Measurements from ENCODE around the gene MGAT5B.

The MGAT5B gene

DNA sequence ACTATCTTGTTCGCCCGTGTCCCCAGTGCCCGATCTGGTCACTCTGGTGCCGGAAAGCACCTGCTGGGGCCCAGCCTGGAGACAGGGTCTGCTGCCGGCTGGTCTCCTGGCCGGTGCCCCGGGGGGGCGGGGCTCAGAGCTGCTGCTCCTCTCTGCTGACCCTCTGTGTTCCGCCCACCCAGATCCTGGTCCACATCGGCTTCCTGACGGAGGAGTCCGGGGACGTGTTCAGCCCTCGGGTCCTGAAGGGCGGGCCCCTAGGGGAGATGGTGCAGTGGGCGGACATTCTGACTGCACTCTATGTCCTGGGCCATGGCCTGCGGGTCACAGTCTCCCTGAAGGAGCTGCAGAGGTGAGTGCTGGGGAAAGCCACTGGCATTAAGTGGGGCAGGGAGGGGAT lies 37.6 kb downstream of the MGAT5B start:
- DNase-seq (no peak), ATAC-seq (no peak)

DNA sequence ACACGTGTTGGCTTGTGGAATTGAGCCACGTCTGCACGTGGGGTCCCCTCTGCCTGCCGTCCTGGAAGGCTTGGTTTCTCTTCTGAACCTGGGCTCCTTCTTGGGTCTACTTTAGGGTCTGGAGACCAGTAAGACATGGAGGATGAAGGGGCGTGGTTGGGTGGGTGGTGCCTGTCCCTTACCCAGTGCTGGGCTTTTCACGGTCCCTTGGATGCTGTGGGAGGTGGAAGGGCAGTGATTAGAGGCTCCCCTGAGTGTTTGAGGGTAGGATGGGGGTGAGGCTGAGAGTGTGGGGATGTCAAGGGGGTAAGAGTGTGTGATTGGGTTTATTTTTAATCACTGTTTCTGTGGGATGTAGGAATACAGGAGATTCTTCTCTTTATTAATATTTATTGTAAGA lies 38.3 kb downstream of the MGAT5B start:
- DNase-seq (no peak), ATAC-seq (no peak)

DNA sequence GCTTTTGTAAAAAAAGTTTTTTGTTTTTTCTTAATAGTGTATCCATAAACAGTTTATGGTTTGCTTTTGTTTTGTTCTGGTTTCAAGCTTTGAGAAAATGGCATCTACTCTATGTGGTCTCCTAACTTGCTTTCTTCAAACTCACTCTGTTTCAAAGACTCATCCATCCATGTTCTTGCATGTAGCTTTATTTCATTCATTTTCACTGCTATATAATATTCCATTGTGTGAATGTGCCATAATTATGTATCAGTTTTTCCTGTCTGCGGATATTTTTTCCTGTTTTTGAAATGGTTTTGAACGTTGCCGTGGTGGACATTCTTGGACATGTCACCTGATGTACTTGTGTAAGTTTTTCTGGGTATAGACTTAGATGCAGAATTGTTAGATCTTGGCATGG lies 39.1 kb downstream of the MGAT5B start:
- ATAC-seq: no peak
- no peak for DNase-seq

DNA sequence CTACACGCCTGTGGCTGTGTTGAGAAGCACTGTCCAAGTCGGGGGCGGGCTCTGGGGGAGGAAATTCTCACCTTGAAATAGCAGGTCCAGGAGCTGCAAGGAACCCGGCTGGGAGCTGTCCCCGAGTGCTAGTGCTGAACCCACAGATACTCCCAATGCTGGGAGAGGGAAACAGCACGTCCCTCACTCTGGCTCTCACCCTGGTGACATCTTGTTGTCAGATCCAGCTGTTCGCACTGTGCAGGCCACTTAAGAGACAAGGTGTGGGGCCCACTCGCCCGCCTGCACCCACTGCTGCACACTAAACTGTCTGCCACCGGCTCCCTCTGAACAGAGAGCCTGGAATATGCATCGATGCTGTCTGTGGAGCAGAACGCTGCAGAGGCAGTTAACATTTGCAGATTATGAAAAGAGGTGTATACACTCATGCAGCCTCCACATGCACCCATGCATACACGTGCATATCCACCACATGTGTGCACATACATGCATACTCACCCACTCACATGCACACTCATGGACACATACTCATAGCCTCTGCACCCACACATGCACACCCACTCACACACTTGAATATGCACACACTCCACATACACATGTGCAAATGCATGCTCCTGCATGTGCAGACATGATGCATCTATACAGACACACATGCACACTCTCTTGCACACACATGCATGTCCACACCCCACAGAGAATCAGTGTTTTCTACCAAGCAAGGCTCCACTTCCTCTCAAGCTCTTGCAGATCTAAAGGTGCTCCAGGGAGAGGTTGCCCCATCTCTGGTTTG lies 42.0 kb downstream of the MGAT5B start:
- ATAC-seq (no peak), DNase-seq (peak; percentile 44)

DNA sequence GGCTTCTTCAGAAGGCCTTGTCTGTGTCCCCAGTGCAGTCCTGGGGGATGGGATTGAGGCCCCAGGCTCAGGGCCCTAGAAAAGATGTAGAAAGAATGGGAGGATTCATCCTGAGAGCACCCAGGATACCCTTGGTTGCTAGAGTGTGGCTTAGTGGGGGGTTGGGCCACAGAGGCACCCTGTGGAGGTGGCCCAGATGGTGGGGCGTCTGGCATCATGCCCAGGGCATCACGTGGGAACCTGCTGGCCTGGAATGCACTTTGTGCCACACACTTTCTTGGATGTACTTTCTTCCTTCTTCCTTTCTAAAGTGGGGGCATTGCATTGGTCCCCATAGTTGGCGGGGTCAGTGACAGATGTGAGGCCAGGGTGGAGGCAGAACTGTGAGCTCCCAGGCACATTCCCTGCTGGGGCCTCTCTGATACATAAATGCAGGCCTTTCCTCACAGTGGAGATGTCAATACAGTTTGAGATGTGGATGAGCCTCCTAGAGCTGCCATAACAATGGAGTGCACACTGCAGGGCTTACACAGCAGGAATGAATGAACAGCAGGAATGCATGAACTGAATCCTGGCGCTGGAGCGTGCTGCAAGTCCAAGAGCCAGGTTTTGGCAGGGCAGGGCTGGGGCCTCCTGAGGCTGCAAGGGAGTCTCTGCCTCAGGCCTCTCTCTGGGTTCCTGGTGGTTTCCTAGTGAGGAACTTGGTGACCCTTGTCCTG lies 43.3 kb downstream of the MGAT5B start:
- ATAC-seq (no peak), DNase-seq (no peak)

DNA sequence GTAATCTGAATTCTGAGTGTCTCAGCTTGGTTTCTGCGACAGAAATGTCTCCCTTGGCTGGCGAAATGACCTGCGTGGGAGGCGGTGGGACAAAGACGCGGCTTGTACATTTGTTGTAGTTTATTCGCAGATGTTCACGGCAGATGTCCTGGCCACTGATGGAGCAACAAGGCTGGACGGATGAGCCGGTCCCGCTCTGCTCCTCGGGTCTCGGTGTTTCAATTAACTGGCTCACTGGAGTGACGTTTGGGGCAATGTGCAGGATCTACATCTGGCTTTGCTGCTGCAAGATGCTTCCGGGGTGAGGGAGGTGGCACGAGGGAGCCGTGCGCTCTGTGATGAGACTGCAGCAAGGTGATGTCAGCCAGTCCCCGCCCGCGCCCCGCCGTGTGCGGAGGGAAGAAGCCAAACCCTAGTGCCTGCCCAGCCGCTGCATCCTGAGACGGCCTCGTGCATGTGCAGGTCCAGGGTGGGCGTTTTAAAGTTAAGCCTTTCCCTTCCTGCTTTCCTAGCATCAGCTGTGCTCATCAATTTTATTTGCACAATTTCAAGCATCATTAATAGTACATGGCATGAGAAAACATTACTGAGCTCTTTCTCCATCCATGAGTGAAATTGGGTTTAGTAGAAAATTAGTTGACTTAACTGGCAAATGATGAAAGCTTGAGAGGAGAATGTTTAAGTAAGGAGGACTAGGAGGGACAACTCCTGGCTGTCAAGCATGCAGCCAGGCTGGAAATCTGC lies 44.4 kb downstream of the MGAT5B start:
- no peak for ATAC-seq
- no peak for DNase-seq

DNA sequence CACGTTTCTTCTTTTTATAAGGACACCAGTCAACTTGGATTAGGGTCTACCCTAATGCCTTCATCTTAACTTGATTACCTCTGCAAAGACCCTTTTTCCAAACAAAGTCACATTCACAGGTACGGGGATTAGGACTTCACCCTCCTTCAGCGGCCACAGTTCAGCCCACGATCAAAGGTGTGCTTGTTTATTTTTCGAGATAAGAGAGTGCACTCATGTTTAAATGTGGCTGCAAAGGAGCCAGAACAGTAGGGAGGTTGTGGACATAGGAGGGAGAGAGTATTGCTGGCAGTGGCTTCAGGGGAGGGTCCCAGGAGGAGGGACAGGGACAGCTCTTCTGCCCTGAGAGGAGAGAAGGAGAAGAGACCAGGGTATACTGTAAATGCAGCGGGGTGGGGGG lies 46.7 kb downstream of the MGAT5B start:
- ATAC-seq: no peak
- DNase-seq: no peak

DNA sequence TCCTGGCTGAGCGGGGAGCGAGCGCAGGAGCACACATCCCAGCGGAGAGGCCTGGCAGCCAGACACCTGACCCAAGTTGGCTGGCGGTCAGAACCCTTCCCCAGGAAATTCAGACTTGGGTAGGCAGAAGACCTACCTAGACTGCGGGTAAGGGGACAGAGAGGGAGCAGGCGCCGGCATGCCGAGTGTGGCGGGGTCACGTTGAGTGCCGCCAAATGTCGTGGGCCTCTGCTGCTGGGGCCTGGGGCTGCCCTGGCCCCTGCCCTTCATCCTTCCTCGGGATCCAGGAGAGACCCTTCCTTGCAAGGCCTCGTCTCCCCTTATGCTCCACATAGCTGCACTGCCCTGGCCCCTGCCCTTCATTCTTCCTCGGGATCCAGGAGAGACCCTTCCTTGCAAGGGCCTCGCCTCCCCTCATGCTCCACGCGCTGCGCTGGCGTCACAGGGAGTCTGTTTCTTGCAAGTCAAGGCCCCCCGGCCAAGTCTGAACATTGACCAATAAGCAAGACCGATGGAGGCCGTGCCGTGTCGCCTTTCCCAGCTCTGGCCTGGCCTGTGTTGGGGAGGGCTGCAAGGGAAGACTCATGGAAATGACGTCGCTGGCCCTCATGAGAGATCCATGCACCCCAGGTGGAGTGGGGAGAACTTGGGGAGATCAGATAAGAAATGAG lies 47.8 kb downstream of the MGAT5B start:
- ATAC-seq (no peak), DNase-seq (no peak)

DNA sequence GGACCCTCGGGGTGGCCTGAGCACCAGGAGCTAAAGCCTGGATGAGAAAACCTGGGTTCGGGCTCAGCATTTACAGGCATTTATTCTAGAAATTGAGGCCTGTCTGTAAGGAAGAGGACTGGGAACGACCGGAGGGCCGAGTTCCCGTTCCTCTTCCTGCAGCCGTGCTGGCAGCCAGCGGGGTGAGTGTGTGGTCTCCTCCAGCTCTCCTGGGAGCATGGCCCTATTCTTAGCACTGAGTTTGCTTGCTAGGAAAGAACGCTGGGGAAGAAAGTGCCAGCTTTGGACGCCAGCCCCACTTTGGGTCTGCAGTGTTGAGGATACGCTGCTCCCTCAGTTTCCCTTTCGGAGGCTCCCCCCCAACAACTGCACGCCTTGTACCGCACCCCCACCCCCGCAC lies 49.6 kb downstream of the MGAT5B start:
- ATAC-seq (no peak), DNase-seq (no peak)

DNA sequence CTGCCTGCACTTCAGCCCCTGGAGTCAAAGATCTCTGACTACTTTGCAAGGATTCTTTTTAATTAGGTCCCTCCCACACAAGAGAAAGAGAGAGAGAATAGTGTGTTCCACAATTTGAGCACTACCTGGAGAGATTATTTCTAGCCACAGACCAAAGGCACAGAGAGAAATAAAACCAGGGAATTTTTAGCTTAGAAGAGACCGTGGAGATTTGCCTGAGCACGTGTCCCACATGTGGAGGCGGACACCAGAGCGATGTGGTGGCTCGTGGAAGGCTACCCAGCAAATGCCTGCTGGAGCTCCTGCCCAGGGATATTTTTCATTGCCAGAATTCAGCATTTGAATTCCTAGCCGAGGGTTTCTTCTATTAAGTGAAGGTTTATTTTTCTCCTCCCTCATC lies 50.6 kb downstream of the MGAT5B start:
- no peak for ATAC-seq
- DNase-seq: no peak

DNA sequence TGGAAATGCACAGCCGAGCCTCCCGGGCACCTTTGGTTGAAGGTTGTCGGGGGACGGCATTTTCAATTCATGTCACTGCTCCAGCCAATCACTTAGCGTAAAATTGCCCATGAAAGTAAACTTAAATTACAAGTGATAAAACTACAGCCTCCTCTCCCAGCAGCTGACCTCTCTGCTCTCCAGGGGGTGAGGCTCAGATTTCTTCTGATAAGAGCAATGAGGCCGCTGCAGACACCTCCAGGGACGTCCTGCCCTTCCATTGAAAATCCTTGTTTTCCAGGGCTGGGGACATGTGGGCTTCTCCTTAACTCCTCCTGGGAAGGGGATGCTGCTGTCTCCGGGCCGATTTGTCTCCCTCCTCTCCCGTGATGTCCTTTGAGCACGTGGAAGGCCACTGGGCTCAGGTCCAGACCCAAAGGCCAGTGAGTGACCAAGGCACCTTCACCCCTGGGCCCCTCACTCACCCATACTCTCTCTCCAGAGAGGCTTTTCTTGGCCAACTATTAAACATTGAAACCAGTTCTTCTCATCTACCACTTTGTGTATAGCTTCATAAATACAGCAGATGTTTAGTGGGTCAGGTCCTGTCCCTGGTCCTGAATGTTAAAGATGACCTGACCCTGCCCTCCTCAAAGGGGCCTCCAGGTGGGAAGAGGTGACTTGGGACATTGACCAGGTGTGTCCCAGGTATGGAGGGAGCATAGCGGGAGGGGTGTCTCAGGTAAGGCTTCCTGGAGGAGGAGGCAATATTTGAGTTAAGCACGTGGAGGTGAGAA lies 52.3 kb downstream of the MGAT5B start:
- DNase-seq (no peak), ATAC-seq (no peak)

DNA sequence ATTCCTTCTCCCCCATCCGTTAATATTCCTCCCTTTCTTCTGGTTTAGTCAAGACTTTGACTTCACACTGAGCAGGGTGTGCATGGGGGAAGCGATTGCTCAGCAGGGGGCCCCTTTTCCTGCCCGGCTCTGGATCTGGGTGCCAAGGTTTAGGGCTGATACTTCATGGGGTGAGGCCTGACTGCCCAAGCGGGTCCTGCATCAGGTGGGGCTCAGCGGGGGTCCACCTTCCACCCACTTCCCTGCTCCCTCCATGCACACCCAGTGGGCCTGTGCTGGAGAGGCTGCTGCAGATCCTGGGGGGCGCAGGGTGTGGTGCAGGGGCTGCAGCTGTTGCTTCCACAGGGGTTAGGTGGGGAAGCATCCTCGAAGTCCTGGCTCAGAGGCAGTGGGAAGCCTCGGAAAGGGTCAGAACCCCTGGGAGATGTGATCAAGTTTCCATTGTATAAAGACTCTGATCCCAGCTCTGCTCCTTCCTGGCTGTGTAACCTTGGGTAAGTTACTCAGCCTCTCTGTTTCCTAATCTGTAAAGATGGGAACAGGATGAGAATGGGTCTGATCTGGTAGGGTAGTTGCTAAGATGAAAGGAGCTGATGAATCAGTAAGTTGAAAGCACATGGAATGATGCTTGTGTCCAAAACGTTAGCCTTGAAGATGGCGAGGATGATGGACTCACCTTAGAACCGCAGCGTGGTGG lies 53.3 kb downstream of the MGAT5B start:
- DNase-seq (no peak), ATAC-seq (no peak)

DNA sequence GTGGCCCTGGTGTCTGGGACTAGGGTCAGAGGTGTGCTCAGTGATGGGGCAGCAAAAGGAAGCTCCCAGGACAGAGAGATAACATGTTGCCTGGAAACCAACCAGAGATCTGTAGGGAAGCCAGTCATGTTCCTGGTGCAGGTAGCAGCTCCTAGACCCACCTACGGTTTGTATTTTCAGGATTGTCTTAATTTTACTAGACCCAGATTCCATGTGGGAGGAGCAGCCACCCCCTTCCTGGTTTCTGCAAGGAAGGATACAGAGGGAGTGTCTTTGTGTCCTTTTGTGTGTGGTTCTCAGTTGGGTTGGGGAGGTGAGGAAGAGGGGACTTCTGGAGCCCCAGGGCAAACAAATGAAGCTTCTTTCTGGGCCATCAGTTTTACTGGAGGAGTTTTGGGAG lies 53.9 kb downstream of the MGAT5B start:
- ATAC-seq: no peak
- no peak for DNase-seq

DNA sequence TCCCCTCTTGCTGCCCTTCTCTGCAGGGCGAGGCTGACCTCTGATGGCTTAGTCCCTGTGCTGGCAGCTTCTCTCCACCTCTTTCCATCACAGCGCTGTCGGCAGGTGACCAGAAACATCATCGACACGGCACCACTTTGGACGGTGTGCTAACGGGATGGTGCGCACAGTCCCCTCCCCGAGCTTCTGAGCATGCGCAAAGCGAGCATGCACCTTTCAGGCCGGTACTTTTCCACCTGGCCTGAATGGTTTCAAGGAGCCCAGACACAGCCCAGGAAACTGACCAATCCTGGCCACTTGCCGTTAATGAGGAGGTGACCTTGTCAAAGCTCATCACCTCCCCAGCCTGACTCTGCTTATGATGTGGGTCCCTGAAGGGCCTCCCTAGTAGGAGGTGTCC lies 54.8 kb downstream of the MGAT5B start:
- no peak for ATAC-seq

DNA sequence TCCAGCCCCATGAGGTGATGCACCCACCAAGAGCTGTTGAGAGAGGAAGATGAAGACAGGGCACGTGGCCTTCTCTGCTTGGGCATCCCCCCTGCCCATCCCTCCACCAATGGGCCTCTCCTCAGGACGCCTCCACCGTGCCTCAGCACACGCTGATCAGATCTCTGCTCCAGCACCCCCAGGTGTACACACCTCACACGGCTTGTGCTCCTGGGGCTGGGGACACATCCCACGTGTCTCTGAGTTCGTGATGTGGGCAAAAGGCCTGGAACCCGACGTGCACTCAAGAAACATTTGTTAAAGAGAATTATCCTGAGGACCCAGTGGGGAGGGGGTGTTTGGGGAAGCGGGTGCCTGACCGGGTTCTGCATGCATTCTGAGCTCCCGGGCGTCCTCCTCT lies 55.3 kb downstream of the MGAT5B start:
- no peak for DNase-seq
- no peak for ATAC-seq

More for the DNA sequence above, 54.8 kb downstream of the MGAT5B start:
- DNase-seq: no peak

DNA sequence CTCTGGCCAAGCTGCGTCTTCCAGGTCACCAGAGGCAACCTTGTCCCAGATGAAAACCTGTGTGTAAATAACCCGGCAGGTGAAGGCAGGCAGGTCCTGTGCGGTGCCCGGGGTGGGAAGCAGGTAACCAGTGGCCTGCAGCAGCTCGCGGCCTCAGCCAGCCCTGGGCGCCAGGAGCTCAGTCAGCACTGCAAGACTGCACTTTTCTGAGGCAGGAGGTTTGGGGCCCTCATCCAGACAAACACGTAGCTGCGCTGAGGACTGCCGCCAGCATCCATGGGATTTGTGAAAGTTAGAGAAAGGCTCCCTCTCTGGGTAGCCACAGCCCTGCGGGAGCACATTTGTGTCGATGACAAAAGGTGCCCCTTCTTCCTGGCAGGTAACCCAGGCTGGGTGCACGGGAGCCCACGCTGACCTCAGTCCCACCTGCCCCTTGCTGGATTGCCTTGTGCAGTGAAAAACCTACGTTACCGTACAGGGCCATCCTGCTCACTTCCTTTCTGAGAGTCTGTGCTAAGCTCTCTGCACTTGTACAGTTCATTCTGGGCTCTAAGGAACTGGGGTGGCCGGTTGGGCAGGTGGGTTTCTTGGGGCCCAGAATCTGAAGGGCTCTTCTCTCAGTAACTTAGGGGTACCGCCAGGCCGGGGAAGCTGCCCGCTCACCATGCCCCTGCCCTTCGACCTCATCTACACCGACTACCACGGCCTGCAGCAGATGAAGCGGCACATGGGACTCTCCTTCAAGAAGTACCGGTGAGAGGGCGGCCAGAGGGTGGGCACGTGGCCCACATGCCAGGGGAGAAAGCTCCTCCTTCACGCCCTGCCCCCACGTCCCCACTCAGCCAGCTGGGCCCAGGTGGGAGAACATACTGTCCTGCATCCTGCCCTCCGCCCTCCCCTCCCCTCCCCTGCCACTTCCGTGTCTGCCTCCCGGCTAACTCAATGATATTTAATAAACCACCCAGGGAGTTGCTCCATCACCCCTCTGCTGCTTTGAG lies 56.4 kb downstream of the MGAT5B start:
- ATAC-seq (no peak), DNase-seq (no peak)

DNA sequence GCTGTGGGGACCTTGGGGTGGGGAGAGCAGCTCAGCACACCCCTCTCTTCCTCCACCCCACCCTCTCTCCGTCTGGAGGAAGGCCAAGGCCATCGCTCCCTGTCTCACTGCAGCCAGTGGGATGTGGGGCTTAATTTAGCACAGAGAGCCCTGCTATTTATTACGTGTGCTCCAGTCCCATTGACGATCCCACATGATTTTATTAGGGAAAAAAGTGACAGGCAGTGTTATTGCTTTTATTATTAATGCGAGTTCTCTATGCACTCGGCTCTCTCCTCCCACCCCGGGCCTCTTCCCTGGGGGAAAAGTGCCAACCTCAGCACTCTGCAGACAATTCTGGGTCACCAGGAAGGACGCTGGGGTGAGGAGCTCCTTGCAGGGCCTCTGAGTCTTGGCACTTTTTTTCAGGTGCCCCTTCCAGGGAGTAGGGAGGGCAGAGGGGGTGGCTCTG lies 57.3 kb downstream of the MGAT5B start:
- DNase-seq: no peak
- no peak for ATAC-seq

DNA sequence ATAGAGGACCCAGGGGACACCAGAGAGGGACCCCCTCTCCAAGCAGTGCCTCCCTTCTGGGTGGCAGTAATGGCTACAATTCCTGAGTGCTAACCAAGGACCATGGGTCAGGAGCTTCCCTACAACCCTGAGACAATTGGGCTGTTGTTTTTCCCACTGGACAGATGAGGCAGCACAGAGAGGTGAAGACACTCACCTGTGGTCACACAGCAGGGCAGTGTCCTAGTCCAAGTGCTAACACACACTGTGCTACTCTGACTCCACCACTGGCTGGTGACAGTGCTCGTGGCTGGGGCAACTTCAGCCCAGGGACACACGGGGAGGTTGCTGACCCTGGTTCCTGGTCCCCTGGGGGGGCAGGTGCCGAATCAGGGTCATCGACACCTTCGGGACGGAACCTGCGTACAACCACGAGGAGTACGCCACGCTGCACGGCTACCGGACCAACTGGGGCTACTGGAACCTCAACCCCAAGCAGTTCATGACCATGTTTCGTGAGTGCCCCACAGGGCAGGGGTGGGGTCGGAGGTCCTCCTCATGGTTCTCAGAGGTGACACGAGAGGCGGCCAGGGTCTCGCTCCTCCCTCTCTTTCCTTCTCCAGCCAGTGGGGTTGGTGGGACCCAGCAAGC lies 58.1 kb downstream of the MGAT5B start:
- DNase-seq (no peak), ATAC-seq (no peak)

DNA sequence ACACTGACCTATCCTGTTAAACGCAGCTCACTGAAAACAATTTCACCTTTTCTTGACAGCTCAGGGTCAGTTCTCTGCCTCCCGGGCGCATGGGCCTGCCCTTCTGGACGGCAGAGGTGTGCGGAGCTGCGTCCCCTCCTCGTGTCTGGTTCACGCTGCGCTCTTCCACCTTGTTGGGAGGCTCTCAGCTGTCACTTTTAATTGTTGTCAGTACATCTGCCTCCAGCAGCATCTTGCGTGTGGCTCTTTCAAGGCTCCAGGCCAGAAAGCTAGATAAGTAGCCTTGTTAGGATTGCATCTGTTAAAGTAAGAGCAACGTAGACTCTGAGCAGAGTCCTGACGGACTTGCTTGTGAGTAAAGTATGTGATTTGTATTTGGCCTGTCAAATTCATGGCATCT lies 59.4 kb downstream of the MGAT5B start:
- no peak for ATAC-seq
- no peak for DNase-seq

Data from stimulated activated naive CD8-positive, alpha-beta T cell treated with anti-CD3 and anti-CD28 coated beads, Interleukin-15, Interleukin-2, amounts not matched to agents 100 U/mL and 50 U/mL, for 24 hours (primary cell).